Measurements from ENCODE around the gene ERGIC1. TPM values are rescaled to one million over a fixed set of nuclear protein-coding genes. Genes with fewer than 3 reads are reported as not detected.
A peak's percentile ranks its signal among the peaks of the same experiment; 100 is the strongest.

ERGIC1 gene
- total RNA-seq, 2 experiments from 2014 or later = 43.4 to 45.0 TPM

GRCh38 chr5:172913117-172913850, 79.2 kb downstream of the ERGIC1 start:
- H3K9me3 Mint-ChIP-seq = no peaks in the 10 kb centered on the region
- peaks cover 2% of the 10 kb centered on the region for H3K4me1 Mint-ChIP-seq
- no peaks in the 10 kb centered on the region for H3K27me3 Mint-ChIP-seq
- H3K36me3 Mint-ChIP-seq (ENCODE audit: low read depth) = no peaks in the 10 kb centered on the region
- POLR2A ChIA-PET = no interaction called here
- no peak overlapping the region for H3K27ac Mint-ChIP-seq
- no peak for DNase-seq
- CTCF ChIA-PET = interaction anchor here (1.1 kb wide), 1 partner anchor 20 kb away, joined by 4 read pairs; no protein-coding TSS in a partner anchor
- no peak overlapping the region for H3K4me3 Mint-ChIP-seq

- H3K9me3 Mint-ChIP-seq = no peaks in the 10 kb centered on the region
- H3K27ac Mint-ChIP-seq = no peak overlapping the region
- no peaks in the 10 kb centered on the region for H3K27me3 Mint-ChIP-seq
- H3K4me3 Mint-ChIP-seq = no peak overlapping the region
- peaks cover 9% of the 10 kb centered on the region for H3K4me1 Mint-ChIP-seq
- no peaks in the 10 kb centered on the region for H3K36me3 Mint-ChIP-seq (ENCODE audit: low read depth)
- DNase-seq = no peak
- CTCF ChIA-PET = interaction anchor here (1.4 to 1.9 kb wide), 2 partner anchors 10 to 58 kb away, joined by 3 to 4 read pairs; no protein-coding TSS in a partner anchor
- POLR2A ChIA-PET = no interaction called here
Observed at GRCh38 chr5:172915514-172915913, 81.5 kb downstream of the ERGIC1 start.

- Mint-ChIP-seq H3K27me3 (no peaks in the 10 kb centered on the region), H3K9me3 (no peaks in the 10 kb centered on the region), H3K36me3 (ENCODE audit: low read depth) (no peaks in the 10 kb centered on the region), H3K4me1 (peaks cover 9% of the 10 kb centered on the region), H3K4me3 (no peak overlapping the region), H3K27ac (peak overlapping the region; percentile 81)
- ChIA-PET POLR2A (no interaction called here), CTCF (interaction anchor here (0.9 kb wide), 1 partner anchor 204 kb away, joined by 3 read pairs; no protein-coding TSS in a partner anchor)
- DNase-seq = no peak
Observed at GRCh38 chr5:172918421-172919371, 84.6 kb downstream of the ERGIC1 start.

GRCh38 chr5:172919525-172920446, 85.7 kb downstream of the ERGIC1 start:
- H3K9me3 Mint-ChIP-seq = no peaks in the 10 kb centered on the region
- no peak overlapping the region for H3K27ac Mint-ChIP-seq
- ChIA-PET CTCF (interaction anchor here (0.9 kb wide), 1 partner anchor 205 kb away, joined by 3 read pairs; no protein-coding TSS in a partner anchor), POLR2A (no interaction called here)
- H3K4me1 Mint-ChIP-seq = peaks cover 9% of the 10 kb centered on the region
- H3K27me3 Mint-ChIP-seq = no peaks in the 10 kb centered on the region
- DNase-seq = no peak
- no peak overlapping the region for H3K4me3 Mint-ChIP-seq
- no peaks in the 10 kb centered on the region for H3K36me3 Mint-ChIP-seq (ENCODE audit: low read depth)

GRCh38 chr5:172920447-172920849, 86.4 kb downstream of the ERGIC1 start:
- Mint-ChIP-seq H3K4me3 (no peak overlapping the region), H3K36me3 (ENCODE audit: low read depth) (no peaks in the 10 kb centered on the region), H3K27ac (no peak overlapping the region), H3K27me3 (no peaks in the 10 kb centered on the region), H3K4me1 (peaks cover 9% of the 10 kb centered on the region), H3K9me3 (no peaks in the 10 kb centered on the region)
- POLR2A ChIA-PET = no interaction called here
- CTCF ChIA-PET = no interaction called here
- DNase-seq = no peak

- no peak overlapping the region for H3K27ac Mint-ChIP-seq
- CTCF ChIA-PET = interaction anchor here (0.6 kb wide), 1 partner anchor 198 kb away, joined by 4 read pairs; no protein-coding TSS in a partner anchor
Observed at GRCh38 chr5:172920995-172921394, 86.9 kb downstream of the ERGIC1 start.

GRCh38 chr5:172921906-172922305, 87.9 kb downstream of the ERGIC1 start:
- H3K9me3 Mint-ChIP-seq = no peaks in the 10 kb centered on the region

More at GRCh38 chr5:172920995-172921394, 86.9 kb downstream of the ERGIC1 start:
- Mint-ChIP-seq H3K27me3 (no peaks in the 10 kb centered on the region), H3K36me3 (ENCODE audit: low read depth) (no peaks in the 10 kb centered on the region), H3K9me3 (no peaks in the 10 kb centered on the region), H3K4me1 (peaks cover 9% of the 10 kb centered on the region), H3K4me3 (no peak overlapping the region)
- no peak for DNase-seq
- POLR2A ChIA-PET = no interaction called here

GRCh38 chr5:172923539-172923938, 89.5 kb downstream of the ERGIC1 start:
- no peaks in the 10 kb centered on the region for H3K27me3 Mint-ChIP-seq
- no peaks in the 10 kb centered on the region for H3K36me3 Mint-ChIP-seq (ENCODE audit: low read depth)
- ChIA-PET CTCF (interaction anchor here (2.3 kb wide), 1 partner anchor 9 kb away, joined by 11 read pairs; no protein-coding TSS in a partner anchor), POLR2A (no interaction called here)
- no peaks in the 10 kb centered on the region for H3K9me3 Mint-ChIP-seq
- no peak overlapping the region for H3K27ac Mint-ChIP-seq
- DNase-seq = no peak
- peaks cover 5% of the 10 kb centered on the region for H3K4me1 Mint-ChIP-seq
- no peak overlapping the region for H3K4me3 Mint-ChIP-seq

More at GRCh38 chr5:172921906-172922305, 87.9 kb downstream of the ERGIC1 start:
- no peak overlapping the region for H3K27ac Mint-ChIP-seq
- H3K27me3 Mint-ChIP-seq = no peaks in the 10 kb centered on the region
- DNase-seq = no peak
- ChIA-PET POLR2A (no interaction called here), CTCF (interaction anchor here (0.6 kb wide), 1 partner anchor 199 kb away, joined by 4 read pairs; no protein-coding TSS in a partner anchor)
- H3K4me1 Mint-ChIP-seq = peaks cover 9% of the 10 kb centered on the region
- no peak overlapping the region for H3K4me3 Mint-ChIP-seq
- no peaks in the 10 kb centered on the region for H3K36me3 Mint-ChIP-seq (ENCODE audit: low read depth)

GRCh38 chr5:172925336-172925948, 91.4 kb downstream of the ERGIC1 start:
- Mint-ChIP-seq H3K27me3 (no peaks in the 10 kb centered on the region), H3K4me3 (no peak overlapping the region), H3K4me1 (no peaks in the 10 kb centered on the region), H3K9me3 (no peaks in the 10 kb centered on the region), H3K27ac (no peak overlapping the region), H3K36me3 (ENCODE audit: low read depth) (no peaks in the 10 kb centered on the region)
- ChIA-PET POLR2A (no interaction called here), CTCF (interaction anchor here (0.6 to 3.2 kb wide), 4 partner anchors 10 to 213 kb away, joined by 3 to 15 read pairs (median 6); no protein-coding TSS in a partner anchor)
- no peak for DNase-seq

- DNase-seq = no peak
- ChIA-PET POLR2A (no interaction called here), CTCF (interaction anchor here (0.6 to 3.2 kb wide), 5 partner anchors 10 to 213 kb away, joined by 3 to 15 read pairs (median 3); no protein-coding TSS in a partner anchor)
- H3K4me1 Mint-ChIP-seq = no peaks in the 10 kb centered on the region
- no peak overlapping the region for H3K4me3 Mint-ChIP-seq
- no peaks in the 10 kb centered on the region for H3K9me3 Mint-ChIP-seq
- H3K27ac Mint-ChIP-seq = no peak overlapping the region
- H3K36me3 Mint-ChIP-seq (ENCODE audit: low read depth) = no peaks in the 10 kb centered on the region
- no peaks in the 10 kb centered on the region for H3K27me3 Mint-ChIP-seq
Observed at GRCh38 chr5:172926008-172926523, 92.0 kb downstream of the ERGIC1 start.

- H3K36me3 Mint-ChIP-seq (ENCODE audit: low read depth) = no peaks in the 10 kb centered on the region
- H3K9me3 Mint-ChIP-seq = no peaks in the 10 kb centered on the region
- CTCF ChIA-PET = interaction anchor here (0.9 to 3.2 kb wide), 5 partner anchors 21 to 214 kb away, joined by 3 to 15 read pairs (median 4); no protein-coding TSS in a partner anchor
- POLR2A ChIA-PET = interaction anchor here (0.6 kb wide), 1 partner anchor 33 kb away, joined by 3 read pairs; the partner anchor contains the start of gene RPL26L1
- H3K27me3 Mint-ChIP-seq = no peaks in the 10 kb centered on the region
- peak overlapping the region; percentile 3 for H3K27ac Mint-ChIP-seq
- H3K4me1 Mint-ChIP-seq = no peaks in the 10 kb centered on the region
- H3K4me3 Mint-ChIP-seq = no peak overlapping the region
- no peak for DNase-seq
Observed at GRCh38 chr5:172926796-172927195, 92.7 kb downstream of the ERGIC1 start.
